HFFc6 (cell line): ENCODE measurements around the gene HERC6. TPM values are rescaled to one million over a fixed set of nuclear protein-coding genes. Genes with fewer than 3 reads are reported as not detected.
"Not testable (repeated sequence)": the region's sequence is repeated elsewhere in the genome, so short reads cannot be mapped to it uniquely, and the experiment has no call there.

ENCODE experiments used
- DNase-seq: peaks from one replicate; pipeline ENCODE4 v3.0.0-alpha.2; 2018
- H3K27ac Mint-ChIP-seq: 2 replicates; pipeline ENCODE4 v1.8.0; 2020; ENCODE audit warnings: mild to moderate bottlenecking, mixed read lengths
- H3K27me3 Mint-ChIP-seq: 2 replicates; pipeline ENCODE4 v1.8.0; 2021; ENCODE audit warnings: mild to moderate bottlenecking, moderate library complexity, mixed read lengths; ENCODE audit not compliant: insufficient read depth
- H3K36me3 Mint-ChIP-seq: 2 replicates; pipeline ENCODE4 v1.8.0; 2021; ENCODE audit warnings: low read depth, mixed read lengths
- H3K4me1 Mint-ChIP-seq: 2 replicates; pipeline ENCODE4 v1.8.0; 2020; ENCODE audit warnings: low read depth, mixed read lengths
- H3K4me3 Mint-ChIP-seq: 2 replicates; pipeline ENCODE4 v1.8.0; 2020; ENCODE audit warnings: mild to moderate bottlenecking, moderate library complexity, mixed read lengths
- H3K9me3 Mint-ChIP-seq: 2 replicates; pipeline ENCODE4 v1.8.0; 2020; ENCODE audit warnings: mild to moderate bottlenecking, mixed read lengths
- long read RNA-seq: library from polyadenylated mRNA; unstranded; transcript quantifications from one replicate; pipeline ENCODE4 v2.0.0, GENCODE V29; 2019
- total RNA-seq, 6 experiments: library from RNA; stranded (reverse); fragmentation: NEBNext Ultra II Directional; extraction: Animal tissue kit (Norgen Biotek cat#: 25700); gene quantifications; 2 replicates in 1 of 6; 3 replicates in 5 of 6; pipeline ENCODE4 v1.2.3, GENCODE V29; 2021
- TF ChIP-seq, protein P1 (sequence below): fragments of 200-600 bp; sonication (generic); IDR thresholded peaks from 2 replicates; pipeline ENCODE4 v1.5.0; 2021; ENCODE audit warnings: antibody characterized with exemption, mild to moderate bottlenecking

The HERC6 gene
- total RNA-seq, result 1 to 10 TPM in 1 of 6 experiments, under 1 TPM in 5; 0.33 to 1.1 (median 0.55) TPM
- long read RNA-seq, partial matches to known transcripts, result 0 of 1 reads
- long read RNA-seq, other reads (novel, unspliced or antisense), result 0 of 1 reads

DNA sequence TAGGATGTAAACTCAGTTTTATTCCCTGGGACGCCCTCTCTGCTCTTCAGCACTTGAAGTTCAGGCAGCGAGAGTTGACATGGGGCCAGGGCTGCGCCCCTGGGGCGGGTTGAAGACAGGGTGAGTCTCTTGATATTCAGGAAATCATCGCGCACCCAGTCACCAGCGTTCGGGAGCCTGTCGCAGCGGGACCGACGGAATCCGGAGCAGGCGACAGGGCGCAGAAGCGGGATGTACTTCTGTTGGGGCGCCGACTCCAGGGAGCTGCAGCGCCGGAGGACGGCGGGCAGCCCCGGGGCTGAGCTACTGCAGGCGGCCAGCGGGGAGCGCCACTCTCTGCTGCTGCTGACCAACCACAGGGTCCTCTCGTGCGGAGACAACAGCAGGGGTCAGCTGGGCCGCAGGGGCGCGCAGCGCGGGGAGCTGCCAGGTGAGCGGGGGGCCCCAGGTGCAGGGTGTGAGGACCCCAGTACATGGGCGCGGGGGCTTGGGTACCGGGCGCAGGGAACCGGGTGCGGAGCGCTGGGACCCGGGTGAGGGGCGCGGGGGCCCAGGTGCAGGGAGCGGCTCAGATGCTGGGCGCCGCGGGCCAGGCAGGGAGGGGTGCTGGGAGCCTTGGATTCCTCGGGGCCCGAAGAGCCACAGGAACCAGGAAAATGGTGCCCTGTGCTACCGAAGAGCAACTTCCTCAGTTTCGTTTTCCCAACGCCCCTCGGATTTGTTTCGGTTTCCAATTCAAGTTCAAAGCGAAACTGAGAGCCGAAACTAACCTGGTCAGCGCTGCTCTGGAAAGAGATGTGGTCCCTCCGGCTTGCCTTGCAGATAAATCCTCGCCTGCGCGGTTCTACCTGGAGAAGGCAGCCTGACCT, at the start of gene HERC6:
TSS of gene HERC6 (plus strand) at position 162 of the 869 bp plus-strand sequence. CDS start at position 232, 70 bp downstream.
- Mint-ChIP-seq H3K4me3 (peak within 1 kb of the TSS; percentile 91), H3K36me3 (no peaks in the 10 kb centered on the region), H3K27me3 (peaks cover 7% of the 10 kb centered on the region), H3K4me1 (no peaks in the 10 kb centered on the region), H3K9me3 (no peaks in the 10 kb centered on the region), H3K27ac (peak within 1 kb of the TSS; percentile 42; the same call in 1 of the 2 replicates)
- TF ChIP-seq, protein P1, sequence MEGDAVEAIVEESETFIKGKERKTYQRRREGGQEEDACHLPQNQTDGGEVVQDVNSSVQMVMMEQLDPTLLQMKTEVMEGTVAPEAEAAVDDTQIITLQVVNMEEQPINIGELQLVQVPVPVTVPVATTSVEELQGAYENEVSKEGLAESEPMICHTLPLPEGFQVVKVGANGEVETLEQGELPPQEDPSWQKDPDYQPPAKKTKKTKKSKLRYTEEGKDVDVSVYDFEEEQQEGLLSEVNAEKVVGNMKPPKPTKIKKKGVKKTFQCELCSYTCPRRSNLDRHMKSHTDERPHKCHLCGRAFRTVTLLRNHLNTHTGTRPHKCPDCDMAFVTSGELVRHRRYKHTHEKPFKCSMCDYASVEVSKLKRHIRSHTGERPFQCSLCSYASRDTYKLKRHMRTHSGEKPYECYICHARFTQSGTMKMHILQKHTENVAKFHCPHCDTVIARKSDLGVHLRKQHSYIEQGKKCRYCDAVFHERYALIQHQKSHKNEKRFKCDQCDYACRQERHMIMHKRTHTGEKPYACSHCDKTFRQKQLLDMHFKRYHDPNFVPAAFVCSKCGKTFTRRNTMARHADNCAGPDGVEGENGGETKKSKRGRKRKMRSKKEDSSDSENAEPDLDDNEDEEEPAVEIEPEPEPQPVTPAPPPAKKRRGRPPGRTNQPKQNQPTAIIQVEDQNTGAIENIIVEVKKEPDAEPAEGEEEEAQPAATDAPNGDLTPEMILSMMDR, result peak; percentile 80
- DNase-seq, result peak; percentile 54

DNA sequence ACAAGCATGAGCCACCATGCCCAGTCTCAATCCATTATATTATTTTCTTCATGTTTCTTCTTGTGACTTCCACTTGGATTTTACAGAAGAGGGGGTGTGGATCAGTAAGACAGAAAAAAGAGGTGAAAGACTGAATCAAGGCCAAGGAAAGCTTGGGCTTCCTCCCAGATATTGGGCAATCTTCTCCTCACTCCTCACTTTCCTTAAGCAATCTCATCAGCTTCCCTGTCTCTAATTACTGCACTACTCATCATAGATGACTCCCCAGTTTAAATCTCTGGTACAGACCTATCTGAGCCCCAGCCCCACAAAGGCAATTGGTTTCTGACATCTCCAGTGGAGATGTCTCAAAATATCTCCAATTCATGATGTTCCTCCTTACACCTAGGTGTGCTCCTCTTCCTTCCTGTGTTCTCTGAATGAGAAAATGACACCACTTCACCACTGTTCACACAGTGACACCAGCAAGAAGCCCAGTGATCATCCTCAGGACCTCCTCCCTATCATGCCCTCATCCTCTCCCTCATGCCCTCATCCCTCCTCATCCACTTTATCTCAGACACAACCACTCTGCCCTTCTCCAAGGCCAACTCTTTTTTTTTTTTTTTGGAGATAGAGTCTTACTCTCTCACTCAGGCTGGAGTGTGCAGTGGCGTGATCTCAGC, 44.8 kb upstream of the HERC6 start:
- no peak overlapping the region for H3K27ac Mint-ChIP-seq
- peaks cover 7% of the 10 kb centered on the region for H3K4me1 Mint-ChIP-seq
- peak; percentile 11 for DNase-seq
- TF ChIP-seq, protein P1, result no peak
- no peaks in the 10 kb centered on the region for H3K36me3 Mint-ChIP-seq
- no peaks in the 10 kb centered on the region for H3K9me3 Mint-ChIP-seq
- peaks cover 5% of the 10 kb centered on the region for H3K27me3 Mint-ChIP-seq
- H3K4me3 Mint-ChIP-seq, result no peak overlapping the region

DNA sequence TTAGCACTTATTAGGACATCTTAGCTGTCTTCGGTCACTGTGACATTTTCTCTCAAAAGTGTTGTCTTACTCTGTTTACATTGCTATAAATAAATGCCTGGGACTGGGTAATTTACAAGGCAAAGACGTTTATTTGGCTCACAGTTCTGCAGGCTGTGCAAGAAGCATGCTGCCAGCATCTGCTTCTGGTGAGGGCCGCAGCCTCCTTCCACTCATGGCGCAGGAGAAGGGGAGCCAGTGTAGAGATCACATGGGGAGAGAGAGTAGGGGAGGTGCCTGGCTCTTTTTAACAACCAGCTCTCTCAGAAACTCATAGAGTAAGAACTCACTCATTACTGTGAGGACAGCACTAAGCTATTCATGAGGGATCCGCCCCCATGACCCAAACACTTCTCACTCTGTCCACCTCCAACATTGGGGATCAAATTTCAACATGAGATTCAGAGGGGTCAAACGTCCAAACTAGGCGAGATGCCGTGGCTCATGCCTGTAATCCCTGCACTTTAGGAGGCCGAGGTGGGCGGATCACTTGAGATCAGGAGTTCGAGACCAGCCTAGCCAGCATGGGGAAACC, 43.5 kb upstream of the HERC6 start:
- H3K4me1 Mint-ChIP-seq, result peaks cover 7% of the 10 kb centered on the region
- no peaks in the 10 kb centered on the region for H3K9me3 Mint-ChIP-seq
- H3K27ac Mint-ChIP-seq, result no peak overlapping the region
- TF ChIP-seq, protein P1, result no peak
- peaks cover 5% of the 10 kb centered on the region for H3K27me3 Mint-ChIP-seq
- no peaks in the 10 kb centered on the region for H3K36me3 Mint-ChIP-seq
- H3K4me3 Mint-ChIP-seq, result no peak overlapping the region
- peak; percentile 4 for DNase-seq

DNA sequence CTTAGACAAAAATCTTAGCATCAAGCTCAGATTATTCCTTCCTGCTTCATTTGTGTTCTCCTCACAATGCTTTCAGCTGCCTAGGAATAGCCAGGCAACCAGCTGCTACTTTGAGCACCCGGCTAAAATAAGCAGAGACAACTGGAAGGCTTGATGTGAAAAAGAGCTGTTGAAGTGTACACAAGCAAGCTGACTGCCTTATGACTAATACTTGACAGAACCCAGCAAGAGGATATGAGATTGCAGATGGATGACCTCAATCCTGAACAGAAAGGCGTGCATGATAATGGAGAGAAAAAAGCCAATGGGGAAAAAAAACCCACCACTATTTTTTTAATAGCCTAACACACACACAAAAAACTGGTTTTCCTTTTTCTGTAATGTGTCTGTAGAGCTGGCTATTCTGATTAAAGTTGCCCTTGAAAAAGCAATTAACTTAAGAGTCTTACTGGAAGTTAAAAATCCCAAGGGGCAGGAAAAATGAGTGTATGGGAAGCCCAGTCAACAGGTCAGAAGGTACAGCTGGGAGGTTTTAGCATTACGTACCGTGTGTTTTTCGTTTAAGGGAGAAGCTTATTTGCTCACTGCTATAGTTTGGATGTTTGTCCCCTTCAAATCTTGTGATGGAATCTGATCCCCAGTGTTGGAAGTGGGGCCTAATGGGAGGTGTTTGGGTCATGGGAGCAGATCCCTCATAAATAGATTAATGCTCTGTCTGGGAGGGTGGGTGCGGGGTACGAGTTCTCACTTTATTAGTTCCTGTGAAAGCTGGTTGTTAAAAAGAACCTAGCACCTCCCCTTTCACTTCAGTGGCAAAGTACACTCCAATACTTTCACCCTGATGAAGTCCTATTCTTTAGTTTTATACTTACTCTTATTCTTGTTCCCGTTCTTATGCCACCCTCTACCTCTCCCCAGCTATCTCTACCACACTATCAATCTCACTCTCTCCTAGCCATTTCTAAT, 37.1 kb upstream of the HERC6 start:
- peak; percentile 82 for DNase-seq
- no peak overlapping the region for H3K4me3 Mint-ChIP-seq
- H3K36me3 Mint-ChIP-seq, result no peaks in the 10 kb centered on the region
- H3K9me3 Mint-ChIP-seq, result no peaks in the 10 kb centered on the region
- peaks cover 16% of the 10 kb centered on the region for H3K4me1 Mint-ChIP-seq
- no peak overlapping the region; the same call in 1 of the 2 replicates for H3K27ac Mint-ChIP-seq
- H3K27me3 Mint-ChIP-seq, result no peaks in the 10 kb centered on the region; the same call in none of the 2 replicates
- TF ChIP-seq, protein P1, result no peak

DNA sequence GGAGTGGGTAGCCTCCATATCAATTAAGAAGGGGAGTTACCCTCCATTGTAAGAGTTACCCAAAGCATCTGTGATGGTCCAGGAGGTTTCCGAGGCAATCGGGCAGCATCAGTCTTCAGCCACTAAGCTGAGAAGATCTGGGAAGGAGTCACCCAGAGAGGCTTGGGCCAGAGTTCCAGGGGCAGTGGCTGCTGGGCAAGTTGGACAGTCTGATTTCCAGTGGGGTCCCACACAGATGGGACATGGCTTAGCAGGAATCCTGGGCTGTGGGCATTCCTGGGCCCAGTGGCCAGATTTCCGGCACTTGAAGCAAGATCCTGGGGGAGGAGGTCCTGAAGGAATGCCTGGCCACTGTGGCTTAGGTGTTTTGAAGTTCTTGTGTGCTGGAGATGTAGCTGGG, 31.8 kb upstream of the HERC6 start:
- not testable (repeated sequence) for H3K27ac Mint-ChIP-seq, H3K4me3 Mint-ChIP-seq, H3K9me3 Mint-ChIP-seq, H3K36me3 Mint-ChIP-seq, DNase-seq, H3K27me3 Mint-ChIP-seq
- peaks cover 20% of the 10 kb centered on the region for H3K4me1 Mint-ChIP-seq

DNA sequence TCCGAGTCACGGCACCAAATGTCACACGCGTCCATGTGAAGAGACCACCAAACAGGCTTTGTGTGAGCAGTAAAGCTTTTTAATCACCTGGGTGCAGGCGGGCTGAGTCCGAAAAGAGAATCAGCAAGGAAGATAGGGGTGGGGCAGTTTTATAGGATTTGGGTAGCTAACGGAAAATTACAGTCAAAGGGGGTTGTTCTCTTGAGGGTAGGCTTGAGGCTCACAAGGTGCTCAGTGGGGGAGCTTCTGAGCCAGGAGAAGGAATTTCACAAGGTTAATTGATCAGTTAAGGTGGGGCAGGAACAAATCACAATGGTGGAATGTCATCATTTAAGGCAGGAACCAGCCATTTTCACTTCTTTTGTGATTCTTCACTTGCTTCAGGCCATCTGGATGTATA, 29.9 kb upstream of the HERC6 start:
- not testable (repeated sequence) for H3K4me3 Mint-ChIP-seq, DNase-seq, H3K9me3 Mint-ChIP-seq, H3K27me3 Mint-ChIP-seq, H3K36me3 Mint-ChIP-seq, H3K27ac Mint-ChIP-seq
- H3K4me1 Mint-ChIP-seq, result peaks cover 25% of the 10 kb centered on the region
